Adrenal gland (tissue), 12 donors: Measurements from ENCODE around the gene BTBD9. TPM values are rescaled to one million over a fixed set of nuclear protein-coding genes. Genes with fewer than 3 reads are reported as not detected.
"Not testable (repeated sequence)": the region's sequence is repeated elsewhere in the genome, so short reads cannot be mapped to it uniquely, and the experiment has no call there.

Experiments
- DNase-seq, 7 donors: peaks; one replicate each; pipeline ENCODE4 v3.0.0-alpha.2; 2019 to 2020
- H3K27ac ChIP-seq, 5 donors: fragments of 200-600 bp; sonication (generic) in 4 of 5; 1 replicate in 3 of 5; 2 replicates in 2 of 5; pipeline versions ENCODE4 v1.5.1 to v1.8.0; 2016 to 2020; ENCODE audit warnings: mild to moderate bottlenecking in 1 of 5
- H3K27me3 ChIP-seq: fragments of 200-600 bp; 2 replicates; pipeline ENCODE4 v1.8.0; 2021
- H3K36me3 ChIP-seq, 2 donors: fragments of 200-600 bp; replicated peaks in 1 of 2; 1 replicate in 1 of 2; 2 replicates in 1 of 2; pipeline versions ENCODE4 v1.5.1 to v1.8.0; 2018 to 2022
- H3K4me1 ChIP-seq, 2 donors: fragments of 200-600 bp; replicated peaks in 1 of 2; 1 replicate in 1 of 2; 2 replicates in 1 of 2; pipeline versions ENCODE4 v1.5.1 to v1.8.0; 2018 to 2021
- H3K4me3 ChIP-seq, 4 donors: fragments of 200-600 bp; sonication (generic) in 3 of 4; one replicate each; pipeline ENCODE4 v1.5.1; 2016 to 2018
- H3K9me3 ChIP-seq, 3 donors: fragments of 200-600 bp; sonication (generic) in 1 of 3; replicated peaks in 1 of 3; 1 replicate in 2 of 3; 2 replicates in 1 of 3; pipeline versions ENCODE4 v1.5.1 to v1.8.0; 2016 to 2021
- CTCF ChIP-seq, 6 experiments: fragments of 450-650 bp in 4 of 6; fragments of 200-600 bp in 2 of 6; sonication (generic) in 1 of 6; IDR thresholded peaks; 1 replicate in 5 of 6; 2 replicates in 1 of 6; pipeline versions ENCODE4 v1.5.1 to v1.8.0; 2016 to 2021; ENCODE audit warnings: antibody characterized with exemption in 6 of 6, mild to moderate bottlenecking in 2 of 6, moderate library complexity in 1 of 6
- POLR2A ChIP-seq, 2 donors: fragments of 450-650 bp; IDR thresholded peaks; one replicate each; pipeline ENCODE4 v1.6.1; 2017; ENCODE audit warnings: antibody characterized with exemption in 2 of 2, mild to moderate bottlenecking in 2 of 2, moderate library complexity in 1 of 2
- WGBS, 4 donors: extraction: QIAGEN DNeasy Blood & Tissue Kit in 2 of 4; methylation state at CpG; one replicate each; pipeline versions ENCODE4 v1.1.5 to v1.1.7; 2013 to 2017; 5-methylcytosine and 5-hydroxymethylcytosine counted together
- intact Hi-C, 2 donors: fragments of 100-400 bp; cut with DNase I; formaldehyde crosslinking; loops; one replicate each; pipeline versions ENCODE4 v1.14.1 to v1.15.0; 2022 to 2023
- polyA plus RNA-seq, 3 donors: library from polyadenylated mRNA; stranded (reverse); fragments of 200-250 nt in 2 of 3; fragments of 350-450 nt in 1 of 3; fragmentation: Illumina TruSeq in 1 of 3; extraction: RNeasy Lipid Tissue Mini Kit (QIAGEN cat#74804) in 1 of 3; gene quantifications; one replicate each; pipeline ENCODE4 v1.2.3, GENCODE V29; 2013 to 2014
- total RNA-seq, 9 donors: library from RNA; depleted of rRNA in 4 of 9; stranded (reverse); fragments of >200 nt in 4 of 9; fragments of 120-200 nt in 1 of 9; fragmentation: NEBNext Ultra II Directional in 1 of 9; extraction: Animal tissue kit (Norgen Biotek cat#: 25700) in 1 of 9; gene quantifications; one replicate each; pipeline versions ENCODE4 v1.1.0 to v1.2.4, GENCODE V29; 2013 to 2023
- donor health status: healthy with polysubstance abuse.
- donor health status: Bipolar disorder and iron deficiency.
- donor health status: DM: yes; HTN: yes; CAD: no.
- donor health status: DM: no; HTN: no; CAD: no.
- donor health status: DM: no; HTN: no; CAD: no.
- donor health status: DM: yes; HTN: yes; CAD: no.

BTBD9 gene
- total and polyA plus RNA-seq, 12 donors: 2.4 to 29.6 (median 18.1) TPM

GRCh38 chr6:38432079-38432478 is 207.7 kb downstream of the BTBD9 start:
- H3K4me1 ChIP-seq: peaks cover 2 to 14% of the 10 kb centered on the region in 2 donors
- H3K27ac ChIP-seq: no peak overlapping the region
- H3K4me3 ChIP-seq: no peak overlapping the region
- DNase-seq: no peak
- H3K36me3 ChIP-seq: no peaks in the 10 kb centered on the region
- intact Hi-C loops: no loop called here
- no peaks in the 10 kb centered on the region for H3K27me3 ChIP-seq
- no peak for TF ChIP-seq CTCF (IDR thresholded peaks at IDR 0.05)
- TF ChIP-seq POLR2A (IDR thresholded peaks at IDR 0.05): no peak
- H3K9me3 ChIP-seq: no peaks in the 10 kb centered on the region
- WGBS, 4 donors: 83 to 96% (median 93%) methylated on average over 3 of the region's 3 CpGs

- Histone ChIP-seq H3K4me3 (no peak overlapping the region), H3K27ac (no peak overlapping the region), H3K9me3 (no peaks in the 10 kb centered on the region), H3K4me1 (peaks cover 2 to 8% of the 10 kb centered on the region in 2 donors), H3K36me3 (no peaks in the 10 kb centered on the region), H3K27me3 (no peaks in the 10 kb centered on the region)
- TF ChIP-seq POLR2A (IDR thresholded peaks at IDR 0.05) (no peak), CTCF (IDR thresholded peaks at IDR 0.05) (no peak)
- intact Hi-C loops: no loop called here
- no peak for DNase-seq
- 93 to 96% (median 93%) methylated on average over 3 of the region's 3 CpGs for WGBS, 4 donors
Measured at GRCh38 chr6:38429546-38429945, 210.2 kb downstream of the BTBD9 start.

GRCh38 chr6:38427492-38428210 is 212.1 kb downstream of the BTBD9 start:
- Histone ChIP-seq H3K36me3 (no peaks in the 10 kb centered on the region), H3K9me3 (no peaks in the 10 kb centered on the region), H3K27ac (no peak overlapping the region), H3K27me3 (no peaks in the 10 kb centered on the region), H3K4me3 (no peak overlapping the region), H3K4me1 (no peaks in the 10 kb centered on the region)
- DNase-seq: no peak
- TF ChIP-seq POLR2A (IDR thresholded peaks at IDR 0.05) (no peak), CTCF (IDR thresholded peaks at IDR 0.05) (no peak)
- intact Hi-C loops: no loop called here
- 69 to 76% (median 74%) methylated on average over 2 of the region's 2 CpGs for WGBS, 4 donors

- H3K27me3 ChIP-seq, H3K27ac ChIP-seq, H3K9me3 ChIP-seq, H3K4me3 ChIP-seq, H3K36me3 ChIP-seq, intact Hi-C loops, DNase-seq, H3K4me1 ChIP-seq: not testable (repeated sequence)
- WGBS, 4 donors: 94 to 95% (median 95%) methylated on average over 11 of the region's 11 CpGs
Measured at GRCh38 chr6:38425788-38426488, 213.8 kb downstream of the BTBD9 start.
